A673 (cell line): Measurements from ENCODE around the gene C1orf35.

Experiments used
- EZH2 ChIP-seq: fragments of 200-600 bp; sonication (generic); IDR thresholded peaks from 2 replicates; pipeline ENCODE4 v1.6.1; 2017; ENCODE audit warnings: borderline replicate concordance, low read depth, mild to moderate bottlenecking, mixed read lengths, antibody characterized with exemption, low read length; ENCODE audit not compliant: poor library complexity, severe bottlenecking
- TF ChIP-seq, protein P1 (sequence below): fragments of 300-800, 200-600 bp; sonication (generic); conservative IDR thresholded peaks from 2 replicates; pipeline ENCODE4 v1.5.1; 2017; ENCODE audit warnings: low read depth, mild to moderate bottlenecking, antibody characterized with exemption, low read length, moderate library complexity, mixed read lengths

DNA sequence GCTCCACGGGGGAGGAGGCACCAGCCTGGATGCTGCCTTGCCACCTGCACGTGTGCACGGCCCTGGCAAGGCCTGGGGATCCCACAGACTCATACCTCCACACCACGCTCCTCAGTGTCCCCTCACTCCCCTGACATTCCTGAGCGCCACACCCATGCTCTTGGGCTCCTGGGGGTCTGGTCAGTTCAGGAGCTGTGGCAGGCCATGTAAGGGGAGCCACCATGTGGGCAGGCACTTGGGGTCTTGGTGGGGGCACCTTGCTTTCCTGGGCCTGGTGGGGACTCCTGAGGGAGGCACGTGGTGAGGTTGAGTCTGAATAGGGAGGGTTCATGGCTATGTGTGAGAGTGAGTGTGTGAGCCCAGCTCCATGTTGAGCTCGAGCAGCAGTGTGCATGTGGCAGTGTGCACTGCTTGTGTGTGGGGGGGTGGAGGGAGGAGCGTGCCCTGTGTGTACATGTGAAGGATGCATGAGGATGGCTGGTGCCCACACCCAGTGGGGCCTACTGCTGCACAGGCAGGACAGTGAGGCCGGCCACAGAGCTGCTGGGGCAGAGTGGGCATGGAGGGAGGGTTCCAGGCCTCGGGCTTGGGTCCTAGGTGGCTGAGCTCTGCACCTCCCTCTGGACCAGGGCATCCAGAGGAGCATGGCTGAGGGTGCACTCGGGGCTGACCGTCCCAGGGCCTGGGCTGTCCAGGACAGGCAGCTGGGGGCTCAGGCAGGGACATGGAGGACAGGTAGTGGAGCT lies 48.2 kb upstream of the C1orf35 start:
- TF ChIP-seq, protein P1, sequence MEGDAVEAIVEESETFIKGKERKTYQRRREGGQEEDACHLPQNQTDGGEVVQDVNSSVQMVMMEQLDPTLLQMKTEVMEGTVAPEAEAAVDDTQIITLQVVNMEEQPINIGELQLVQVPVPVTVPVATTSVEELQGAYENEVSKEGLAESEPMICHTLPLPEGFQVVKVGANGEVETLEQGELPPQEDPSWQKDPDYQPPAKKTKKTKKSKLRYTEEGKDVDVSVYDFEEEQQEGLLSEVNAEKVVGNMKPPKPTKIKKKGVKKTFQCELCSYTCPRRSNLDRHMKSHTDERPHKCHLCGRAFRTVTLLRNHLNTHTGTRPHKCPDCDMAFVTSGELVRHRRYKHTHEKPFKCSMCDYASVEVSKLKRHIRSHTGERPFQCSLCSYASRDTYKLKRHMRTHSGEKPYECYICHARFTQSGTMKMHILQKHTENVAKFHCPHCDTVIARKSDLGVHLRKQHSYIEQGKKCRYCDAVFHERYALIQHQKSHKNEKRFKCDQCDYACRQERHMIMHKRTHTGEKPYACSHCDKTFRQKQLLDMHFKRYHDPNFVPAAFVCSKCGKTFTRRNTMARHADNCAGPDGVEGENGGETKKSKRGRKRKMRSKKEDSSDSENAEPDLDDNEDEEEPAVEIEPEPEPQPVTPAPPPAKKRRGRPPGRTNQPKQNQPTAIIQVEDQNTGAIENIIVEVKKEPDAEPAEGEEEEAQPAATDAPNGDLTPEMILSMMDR: no peak
- no peak for TF ChIP-seq EZH2
